Fibroblast of lung (primary cell): ENCODE results near the gene SIM1.

Experiments used
- CTCF ChIP-seq, 2 donors: IDR thresholded peaks in 1 of 2; conservative IDR thresholded peaks in 1 of 2; 1 replicate in 1 of 2; 2 replicates in 1 of 2; pipeline ENCODE4 v1.5.1; 2011 to 2012; ENCODE audit warnings: low read length in 2 of 2, control low read depth in 1 of 2, inconsistent platforms in 1 of 2, low read depth in 1 of 2, mild to moderate bottlenecking in 1 of 2
- EZH2 ChIP-seq: IDR thresholded peaks from 2 replicates; pipeline ENCODE4 v1.5.1; 2012; ENCODE audit warnings: low read length, control low read depth, mild to moderate bottlenecking; ENCODE audit errors: missing control alignments

DNA sequence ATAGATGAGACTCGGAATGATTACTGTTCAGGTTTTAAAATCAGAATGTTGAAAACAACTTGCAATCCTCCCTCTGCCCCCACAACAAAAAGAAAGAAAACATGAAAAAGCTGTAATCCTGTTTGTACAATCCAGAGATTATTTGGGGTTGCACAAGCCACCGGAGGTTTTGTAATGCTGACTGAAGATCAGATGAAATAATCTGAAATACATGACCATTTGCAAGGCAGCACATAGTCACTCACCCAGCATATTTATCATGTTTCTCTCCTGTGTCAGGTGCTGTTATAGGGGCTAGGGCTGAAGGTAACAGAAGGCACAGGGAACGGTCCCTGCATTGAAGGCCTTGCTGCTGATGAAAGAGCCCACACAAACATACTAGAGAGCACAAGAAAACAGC lies 85.3 kb downstream of the SIM1 start:
- TF ChIP-seq CTCF (conservative IDR thresholded peaks at IDR 0.05 in 1 of 2, IDR thresholded peaks at IDR 0.05 in 1 of 2; ENCODE audit: low read depth in 1 of 2, low read length in 2 of 2) = no peak
- no peak for TF ChIP-seq EZH2
